Activated CD8-positive, alpha-beta T cell treated with anti-CD3 and anti-CD28 coated beads for 36 hours (primary cell): ENCODE results near the gene REV1. TPM values are rescaled to one million over a fixed set of nuclear protein-coding genes. Genes with fewer than 3 reads are reported as not detected.

ENCODE experiments used
- ATAC-seq: fragments of 200-7000 bp; cut with Tn5 transposase; one replicate; pipeline ENCODE4 v1.10.0; 2021; ENCODE audit warnings: mild to moderate bottlenecking, moderate library complexity
- CTCF ChIA-PET: fragments of 350-600 bp; sonication (Branson Sonifier 250); formaldehyde crosslinking; loops from one replicate; lab custom pipeline; 2021; ENCODE audit warnings: antibody characterized with exemption; lab: Charles Lee
- POLR2A ChIA-PET: fragments of 350-600 bp; sonication (Branson Sonifier 250); formaldehyde crosslinking; loops from one replicate; lab custom pipeline; 2021; ENCODE audit warnings: antibody characterized with exemption; lab: Charles Lee
- DNase-seq: peaks from one replicate; pipeline ENCODE4 v3.0.0-alpha.2; 2020
- H3K27ac Mint-ChIP-seq: one replicate; pipeline ENCODE4 v1.8.0; 2021; ENCODE audit warnings: mild to moderate bottlenecking, mixed read lengths
- H3K27me3 Mint-ChIP-seq: one replicate; pipeline ENCODE4 v1.8.0; 2021; ENCODE audit warnings: mixed read lengths
- H3K36me3 Mint-ChIP-seq: one replicate; pipeline ENCODE4 v1.8.0; 2021; ENCODE audit warnings: low read depth, mixed read lengths
- H3K4me1 Mint-ChIP-seq: one replicate; pipeline ENCODE4 v1.8.0; 2021; ENCODE audit warnings: low read depth, mixed read lengths
- H3K4me3 Mint-ChIP-seq: one replicate; pipeline ENCODE4 v1.8.0; 2021; ENCODE audit warnings: mild to moderate bottlenecking, moderate library complexity, mixed read lengths
- H3K9me3 Mint-ChIP-seq: one replicate; pipeline ENCODE4 v1.8.0; 2021; ENCODE audit warnings: mixed read lengths
- intact Hi-C: fragments of 100-400 bp; cut with micrococcal nuclease; formaldehyde crosslinking; loops from one replicate; pipeline ENCODE4 v1.10.0; 2022
- total RNA-seq, 2 experiments: library from RNA; stranded (reverse); gene quantifications; one replicate each; pipeline ENCODE4 v1.2.3, GENCODE V29; 2021
- TF ChIP-seq, protein P1 (sequence below): fragments of 200-600 bp; IDR thresholded peaks from one replicate; pipeline ENCODE4 v1.8.0; 2022; ENCODE audit warnings: antibody characterized with exemption, mild to moderate bottlenecking

The REV1 gene
- total RNA-seq, 2 experiments from 2014 or later, result 29.2 to 31.1 TPM

GRCh38 chr2:99398303-99398702, 91.5 kb downstream of the REV1 start:
- Mint-ChIP-seq H3K4me1 (peaks cover 9% of the 10 kb centered on the region), H3K27me3 (no peaks in the 10 kb centered on the region), H3K4me3 (no peak overlapping the region), H3K9me3 (no peaks in the 10 kb centered on the region), H3K27ac (peak overlapping the region; percentile 52), H3K36me3 (peaks cover 42% of the 10 kb centered on the region)
- intact Hi-C loops, result no loop called here
- TF ChIP-seq, protein P1, sequence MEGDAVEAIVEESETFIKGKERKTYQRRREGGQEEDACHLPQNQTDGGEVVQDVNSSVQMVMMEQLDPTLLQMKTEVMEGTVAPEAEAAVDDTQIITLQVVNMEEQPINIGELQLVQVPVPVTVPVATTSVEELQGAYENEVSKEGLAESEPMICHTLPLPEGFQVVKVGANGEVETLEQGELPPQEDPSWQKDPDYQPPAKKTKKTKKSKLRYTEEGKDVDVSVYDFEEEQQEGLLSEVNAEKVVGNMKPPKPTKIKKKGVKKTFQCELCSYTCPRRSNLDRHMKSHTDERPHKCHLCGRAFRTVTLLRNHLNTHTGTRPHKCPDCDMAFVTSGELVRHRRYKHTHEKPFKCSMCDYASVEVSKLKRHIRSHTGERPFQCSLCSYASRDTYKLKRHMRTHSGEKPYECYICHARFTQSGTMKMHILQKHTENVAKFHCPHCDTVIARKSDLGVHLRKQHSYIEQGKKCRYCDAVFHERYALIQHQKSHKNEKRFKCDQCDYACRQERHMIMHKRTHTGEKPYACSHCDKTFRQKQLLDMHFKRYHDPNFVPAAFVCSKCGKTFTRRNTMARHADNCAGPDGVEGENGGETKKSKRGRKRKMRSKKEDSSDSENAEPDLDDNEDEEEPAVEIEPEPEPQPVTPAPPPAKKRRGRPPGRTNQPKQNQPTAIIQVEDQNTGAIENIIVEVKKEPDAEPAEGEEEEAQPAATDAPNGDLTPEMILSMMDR, result no peak
- ATAC-seq, result no peak
- no peak for DNase-seq
- ChIA-PET CTCF (no interaction called here), POLR2A (interaction anchor here (0.9 kb wide), 1 partner anchor 11 kb away, joined by 3 read pairs; no protein-coding TSS in a partner anchor)

DNA sequence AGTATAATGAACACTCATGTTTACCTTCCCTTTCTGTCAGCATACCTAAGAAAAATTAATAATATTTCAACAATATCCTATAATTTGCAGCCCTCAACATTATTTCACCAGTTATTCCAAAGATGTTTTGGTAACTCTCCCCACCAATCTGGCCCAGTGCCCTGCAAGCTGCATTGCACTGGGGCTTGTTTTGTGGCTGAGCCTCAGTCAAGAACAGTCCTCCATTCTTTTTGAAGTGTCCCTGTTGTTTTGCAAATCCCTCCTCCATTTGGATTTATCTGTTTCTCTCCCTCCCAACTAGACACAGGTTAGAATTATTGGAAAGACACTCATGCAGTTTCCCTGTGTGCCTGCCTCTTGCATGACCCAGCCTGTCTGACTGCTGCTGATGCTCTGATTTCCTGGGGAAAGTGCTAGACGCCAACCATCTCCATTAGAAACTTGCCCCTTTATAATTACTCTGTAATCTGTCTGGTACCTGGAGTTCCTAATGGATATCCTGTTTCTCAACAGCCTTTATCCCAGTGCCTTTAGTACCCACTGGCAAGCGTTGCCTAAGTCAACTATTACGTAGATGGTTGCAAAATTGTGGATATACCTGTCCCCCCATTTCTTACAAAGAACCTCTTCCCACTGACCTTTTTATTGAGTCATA, 92.4 kb downstream of the REV1 start:
- peaks cover under 1% of the 10 kb centered on the region for H3K4me1 Mint-ChIP-seq
- TF ChIP-seq, protein P1, result no peak
- peak overlapping the region; percentile 52 for H3K27ac Mint-ChIP-seq
- no peak for ATAC-seq
- POLR2A ChIA-PET, result no interaction called here
- DNase-seq, result no peak
- H3K27me3 Mint-ChIP-seq, result no peaks in the 10 kb centered on the region
- no peaks in the 10 kb centered on the region for H3K9me3 Mint-ChIP-seq
- H3K4me3 Mint-ChIP-seq, result no peak overlapping the region
- intact Hi-C loops, result no loop called here
- CTCF ChIA-PET, result no interaction called here
- peaks cover 36% of the 10 kb centered on the region for H3K36me3 Mint-ChIP-seq

DNA sequence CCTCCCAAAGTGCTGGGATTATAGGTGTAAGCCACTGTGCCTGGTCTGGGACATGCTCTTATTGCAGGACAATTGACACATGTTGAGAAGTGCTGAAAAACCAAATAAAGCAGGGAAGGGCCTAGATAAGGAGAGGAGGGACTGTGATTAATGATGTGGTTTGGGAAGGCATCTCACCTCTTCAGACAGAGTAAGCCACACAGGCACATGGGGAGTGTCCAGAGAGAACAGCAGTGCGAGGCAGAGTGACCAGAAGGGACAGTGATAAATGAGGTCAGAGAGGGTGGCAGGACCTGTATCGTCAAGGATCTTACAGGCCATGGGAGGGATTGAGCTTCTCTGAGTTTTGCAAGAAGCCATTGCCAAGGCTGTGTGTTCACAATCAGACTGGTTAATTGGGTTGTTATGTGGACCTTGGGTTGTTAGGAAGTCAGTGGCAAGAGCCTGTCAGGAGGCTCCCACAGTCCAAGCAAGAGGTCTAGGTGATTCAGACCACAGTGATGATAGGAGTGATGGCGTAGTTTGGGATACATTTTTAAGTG, 94.2 kb downstream of the REV1 start:
- ATAC-seq, result no peak

GRCh38 chr2:99389946-99390345, 99.9 kb downstream of the REV1 start:
- Mint-ChIP-seq H3K27ac (no peak overlapping the region), H3K4me3 (no peak overlapping the region), H3K9me3 (no peaks in the 10 kb centered on the region), H3K27me3 (no peaks in the 10 kb centered on the region), H3K4me1 (peaks cover 5% of the 10 kb centered on the region), H3K36me3 (peaks cover 26% of the 10 kb centered on the region)
- DNase-seq (no peak), ATAC-seq (no peak)
- TF ChIP-seq, protein P1, result no peak
- ChIA-PET POLR2A (interaction anchor here (0.9 kb wide), 1 partner anchor 34 kb away, joined by 3 read pairs; no protein-coding TSS in a partner anchor), CTCF (no interaction called here)
- intact Hi-C loops, result no loop called here

More for the DNA sequence above, 94.2 kb downstream of the REV1 start:
- peaks cover 4% of the 10 kb centered on the region for H3K4me1 Mint-ChIP-seq
- H3K27ac Mint-ChIP-seq, result peak overlapping the region; percentile 9
- peaks cover 41% of the 10 kb centered on the region for H3K36me3 Mint-ChIP-seq
- POLR2A ChIA-PET, result no interaction called here
- H3K27me3 Mint-ChIP-seq, result no peaks in the 10 kb centered on the region
- TF ChIP-seq, protein P1, result no peak
- no peak overlapping the region for H3K4me3 Mint-ChIP-seq
- CTCF ChIA-PET, result no interaction called here
- intact Hi-C loops, result no loop called here
- no peak for DNase-seq
- no peaks in the 10 kb centered on the region for H3K9me3 Mint-ChIP-seq

- Mint-ChIP-seq H3K27ac (no peak overlapping the region), H3K27me3 (no peaks in the 10 kb centered on the region), H3K4me1 (peaks cover 5% of the 10 kb centered on the region), H3K36me3 (peaks cover 30% of the 10 kb centered on the region), H3K4me3 (no peak overlapping the region), H3K9me3 (no peaks in the 10 kb centered on the region)
- intact Hi-C loops, result no loop called here
- ATAC-seq (no peak), DNase-seq (no peak)
- ChIA-PET CTCF (no interaction called here), POLR2A (interaction anchor here (0.9 kb wide), 1 partner anchor 34 kb away, joined by 3 read pairs; no protein-coding TSS in a partner anchor)
- TF ChIP-seq, protein P1, result no peak
Measured at GRCh38 chr2:99389371-99389770, 100.4 kb downstream of the REV1 start.
